Measurements from ENCODE around the gene CD300H.

DNA sequence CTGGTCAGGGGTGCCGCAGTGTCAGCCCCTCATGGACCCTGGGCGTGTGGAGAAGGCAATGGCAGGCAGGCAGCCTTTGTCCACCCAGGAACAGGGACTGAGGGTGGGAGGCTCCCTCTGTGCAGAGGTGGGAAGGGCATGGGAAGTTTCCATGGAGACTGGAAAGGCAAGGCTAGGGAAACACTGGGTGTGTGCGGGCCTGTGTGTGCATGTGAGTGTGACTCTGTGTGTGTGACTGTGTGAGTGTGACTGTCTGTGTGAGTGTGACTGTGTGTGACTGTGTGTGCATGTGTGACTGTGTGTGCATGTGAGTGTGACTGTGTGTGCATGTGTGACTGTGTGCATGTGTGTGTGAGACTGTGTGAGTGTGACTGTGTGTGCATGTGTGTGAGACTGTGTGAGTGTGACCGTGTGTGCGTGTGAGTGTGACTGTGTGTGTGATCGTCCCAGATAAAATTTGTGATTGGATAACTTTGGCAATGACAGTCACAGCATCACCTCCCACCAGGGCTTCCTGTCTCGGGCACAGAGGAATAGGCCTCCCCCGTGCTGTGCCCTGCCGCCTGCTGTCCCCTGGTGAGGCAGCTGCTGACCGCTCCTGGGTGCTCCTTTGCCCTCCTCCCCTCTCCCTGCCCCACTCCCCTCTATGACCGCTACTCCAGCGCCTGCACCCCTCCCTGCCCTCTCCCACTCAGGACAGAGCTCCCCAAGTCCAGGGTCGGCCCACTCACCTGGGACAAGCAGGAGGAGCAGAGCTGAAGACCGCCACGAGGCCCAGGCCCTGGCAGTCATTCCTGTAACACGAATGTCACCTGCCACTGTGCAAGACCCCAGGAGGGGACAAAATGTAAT lies 22.1 kb downstream of the CD300H start:
- TF ChIP-seq CTCF (IDR thresholded peaks at IDR 0.05; ENCODE audit: low read depth, low read length) (no peak), MAX (IDR thresholded peaks at IDR 0.05; ENCODE audit: low read depth, low read length) (no peak)

Measured in NB4 (cell line).